H1 (cell line): Measurements from ENCODE around the gene ZNF697. TPM values are rescaled to one million over a fixed set of nuclear protein-coding genes. Genes with fewer than 3 reads are reported as not detected.

Experiments
- ATF3 ChIP-seq: IDR thresholded peaks from 2 replicates; pipeline ENCODE4 v1.6.1; 2011; ENCODE audit warnings: low read depth, mild to moderate bottlenecking, low read length; ENCODE audit not compliant: insufficient read depth
- BCL11A ChIP-seq, 2 experiments: IDR thresholded peaks; one replicate each; pipeline ENCODE4 v1.6.1; 2011; ENCODE audit warnings: low read depth in 2 of 2, low read length in 2 of 2, mild to moderate bottlenecking in 2 of 2
- CHD2 ChIP-seq: IDR thresholded peaks from 2 replicates; pipeline ENCODE4 v1.6.1; 2012; ENCODE audit warnings: low read length, improper control_type of control experiment
- JUN ChIP-seq: IDR thresholded peaks from 2 replicates; pipeline ENCODE4 v1.6.1; 2011; ENCODE audit warnings: low read depth, mild to moderate bottlenecking, improper control_type of control experiment, low read length
- RFX5 ChIP-seq: IDR thresholded peaks from 2 replicates; pipeline ENCODE4 v1.6.1; 2011; ENCODE audit warnings: low read depth, low read length, improper control_type of control experiment, borderline replicate concordance
- polyA plus RNA-seq, 7 experiments: library from polyadenylated mRNA; depleted of rRNA in 3 of 7; stranded (reverse) in 5 of 7; unstranded in 2 of 7; fragments of >200 nt in 5 of 7; fragments of 200-250 nt in 2 of 7; gene quantifications; 1 replicate in 5 of 7; 2 replicates in 1 of 7; 4 replicates in 1 of 7; pipeline versions ENCODE4 v1.2.1 to v1.2.3, GENCODE V29; 2011 to 2013; ENCODE audit warnings: missing spikeins in 2 of 7, mixed read lengths in 2 of 7
- total RNA-seq: library from RNA; stranded (reverse); fragmentation: NEBNext Ultra II Directional; extraction: Animal tissue kit (Norgen Biotek cat#: 25700); gene quantifications from 2 replicates; pipeline ENCODE4 v1.2.1, GENCODE V29; 2021

Gene ZNF697
- total and polyA plus RNA-seq, 2 of the 8 experiments (the other 6 are each of a cell fraction or from before 2014, with no cell fraction given): 5.6 to 18.3 TPM

GRCh38 chr1:119626011-119626545 lies 22.0 kb downstream of the ZNF697 start (continued):
- TF ChIP-seq CHD2 (no peak), RFX5 (no peak), BCL11A (IDR thresholded peaks at IDR 0.05; ENCODE audit: low read depth in 2 of 2, low read length in 2 of 2) (no peak), JUN (no peak), ATF3 (no peak)
